Stimulated activated CD4-positive, alpha-beta T cell treated with anti-CD3 and anti-CD28 coated beads, Interleukin-12 subunit alpha, Interleukin-12 subunit beta, amount 100 ng/mL, for 24 hours (primary cell): ENCODE data around the gene HRH1.
"Not testable (repeated sequence)": the region's sequence is repeated elsewhere in the genome, so short reads cannot be mapped to it uniquely, and the experiment has no call there.

Source experiments
- DNase-seq, 2 experiments: peaks; one replicate each; pipeline ENCODE4 v3.0.0-alpha.2; 2020; ENCODE audit warnings: low read depth in 2 of 2

HRH1 gene

DNA sequence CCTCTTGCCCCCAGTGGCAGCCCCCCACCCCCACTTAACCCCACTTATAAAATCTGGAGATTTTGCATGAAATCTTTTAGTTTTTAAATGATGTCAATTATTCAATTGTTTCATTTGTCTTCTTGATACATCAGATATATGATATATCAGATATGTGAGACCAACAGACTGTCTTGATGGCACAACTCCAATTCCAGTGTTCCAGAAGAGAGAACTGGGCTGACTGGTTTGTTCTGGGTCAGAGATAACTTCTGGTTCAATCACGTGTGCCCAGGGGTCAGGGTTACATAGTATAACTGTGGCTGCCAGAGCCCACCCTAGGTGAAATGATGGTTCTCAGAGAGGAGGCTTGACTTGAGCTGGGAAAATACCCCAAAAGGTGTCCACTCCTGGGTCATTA, 85.5 kb downstream of the HRH1 start:
- no peak for DNase-seq

- peak; percentile 9 to 35 for DNase-seq
Observed at GRCh38 chr3:11240496-11240895, 86.2 kb downstream of the HRH1 start.

DNA sequence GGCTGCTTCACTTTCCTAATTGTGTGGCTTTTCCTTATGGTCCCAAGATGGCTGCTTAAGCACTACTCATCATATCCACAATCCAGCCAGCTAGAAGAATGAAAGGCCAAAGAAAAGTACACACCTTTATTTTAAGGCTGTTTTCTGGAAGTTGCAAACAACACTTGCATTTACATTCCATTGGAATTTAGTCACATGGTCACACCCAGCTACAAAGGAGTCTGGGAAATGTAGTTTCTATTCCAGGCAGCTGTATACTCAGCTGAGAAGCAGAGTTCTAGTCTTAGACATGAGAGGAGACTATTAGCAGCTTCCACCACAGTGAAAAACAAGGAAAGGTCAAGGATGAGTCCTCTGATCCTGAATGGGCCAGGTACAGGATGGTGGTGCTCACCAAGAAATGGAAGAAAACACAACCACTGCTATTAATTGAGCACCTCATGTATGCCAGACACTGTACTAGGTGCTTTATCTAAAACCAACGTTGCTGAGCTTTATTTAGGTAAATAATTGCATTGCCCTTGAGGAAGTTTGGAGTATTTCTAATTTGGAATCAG, 89.9 kb downstream of the HRH1 start:
- DNase-seq = no peak

DNA sequence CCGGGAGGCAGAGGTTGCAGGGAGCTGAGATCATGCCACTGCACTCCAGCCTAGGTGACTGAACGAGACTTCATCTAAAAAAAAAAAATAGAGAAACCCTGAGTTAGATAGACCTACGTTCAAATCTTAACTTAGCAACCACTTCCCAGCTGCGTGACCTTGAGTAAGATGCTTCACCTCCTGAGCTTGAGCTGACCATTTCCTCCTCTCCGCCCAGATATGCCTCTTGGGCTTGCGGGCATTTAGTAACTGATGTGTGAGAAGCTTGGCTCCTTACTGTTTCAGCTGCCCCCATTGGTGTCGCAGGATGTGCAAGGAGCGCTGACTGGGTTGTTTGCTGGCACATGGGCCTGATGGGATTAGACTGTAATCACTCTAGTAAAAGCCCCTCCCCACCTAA, 91.0 kb downstream of the HRH1 start:
- DNase-seq = no peak

DNA sequence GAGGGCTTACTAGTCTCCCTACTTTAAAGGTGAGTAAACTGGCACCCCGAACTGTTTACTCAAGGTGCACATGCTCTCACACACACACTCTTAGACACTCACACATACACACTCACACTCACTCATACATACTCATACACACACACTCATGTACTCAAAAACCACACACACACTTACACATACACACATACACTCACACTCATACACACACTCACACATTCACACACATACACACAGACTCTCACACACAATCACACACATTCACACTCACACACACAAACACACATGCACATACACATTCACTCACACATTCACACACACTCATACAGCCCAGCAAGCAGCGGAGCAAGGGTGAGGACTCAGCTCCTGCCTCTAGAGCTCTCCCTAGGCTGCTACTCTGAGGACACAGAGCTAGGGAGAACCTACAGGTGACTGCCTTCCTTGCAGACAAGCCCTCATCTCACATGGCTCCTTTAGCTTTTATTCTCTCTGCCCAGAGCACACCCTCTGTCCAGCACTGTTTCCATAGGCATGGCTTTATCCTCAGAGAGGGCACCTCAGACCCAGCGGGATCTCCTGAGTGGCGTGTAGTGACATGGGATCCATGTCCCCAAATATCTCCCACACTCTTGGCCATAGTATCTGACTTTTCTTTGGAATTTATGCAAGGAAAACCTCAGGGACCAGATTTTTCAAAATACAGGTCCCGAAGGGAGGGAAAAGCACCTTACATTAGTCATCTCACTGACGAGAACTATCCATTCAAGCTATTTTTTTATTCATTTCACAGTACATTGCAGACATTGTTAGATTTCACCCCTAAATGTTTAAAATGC, 91.8 kb downstream of the HRH1 start:
- no peak for DNase-seq

GRCh38 chr3:11246663-11246970, 92.3 kb downstream of the HRH1 start:
- DNase-seq = no peak

DNA sequence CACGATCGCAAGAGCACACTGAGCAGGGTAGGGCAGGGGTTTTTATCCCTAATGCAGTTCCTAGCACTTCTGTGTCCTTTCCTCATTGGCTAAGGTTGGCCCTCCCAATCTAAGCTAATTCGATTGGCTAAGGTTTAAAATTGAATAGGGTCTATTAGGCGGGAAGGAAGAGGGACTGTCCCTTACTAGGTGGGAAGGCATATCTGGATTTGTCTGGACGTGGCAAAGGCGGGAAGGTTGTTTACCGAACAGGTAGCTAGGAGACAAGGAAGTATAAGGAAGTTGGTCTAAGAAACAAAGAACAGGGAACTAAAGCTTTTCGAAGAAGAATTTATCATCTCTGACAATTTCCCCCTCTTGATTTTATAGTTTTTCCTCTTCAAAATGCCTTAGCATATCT, 93.1 kb downstream of the HRH1 start:
- no peak for DNase-seq

GRCh38 chr3:11248596-11248995, 94.3 kb downstream of the HRH1 start:
- no peak for DNase-seq

- no peak for DNase-seq
Observed at GRCh38 chr3:11250902-11251806, 96.9 kb downstream of the HRH1 start.

DNA sequence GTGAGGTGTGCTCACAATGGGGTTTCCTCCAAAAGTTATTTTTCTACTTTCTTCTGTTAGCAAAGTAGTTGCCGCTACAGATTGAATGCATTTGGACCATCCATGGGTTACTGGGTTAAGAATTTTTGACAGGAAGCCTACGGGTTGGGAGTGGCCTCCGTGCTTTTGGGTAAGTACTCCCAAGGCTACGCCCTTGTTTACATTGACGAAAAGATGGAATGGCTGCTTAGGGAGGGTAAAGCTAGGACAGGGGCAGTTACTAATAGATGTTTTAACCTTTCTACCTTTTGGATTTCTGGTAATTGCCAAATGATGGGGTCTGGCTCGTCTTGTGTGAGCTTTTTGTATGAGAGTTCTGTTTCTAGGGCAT, 97.5 kb downstream of the HRH1 start:
- DNase-seq = no peak

DNA sequence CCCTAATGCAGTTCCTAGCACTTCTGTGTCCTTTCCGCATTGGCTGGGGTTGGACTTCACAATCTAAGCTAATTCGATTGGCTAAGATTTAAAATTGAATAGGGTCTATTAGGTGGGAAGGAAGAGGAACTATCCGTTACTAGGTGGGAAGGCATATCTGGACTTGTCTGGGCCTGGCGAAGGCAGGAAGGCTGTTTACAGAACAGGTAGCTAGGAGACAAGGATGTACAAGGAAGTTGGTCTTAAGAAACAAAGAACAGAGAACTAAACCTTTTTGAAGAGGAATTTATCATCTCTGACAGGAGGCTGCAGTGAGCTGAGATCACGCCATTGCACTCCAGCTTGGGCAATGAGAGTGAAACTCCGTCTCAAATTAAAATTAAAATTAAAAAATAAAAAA, 100.6 kb downstream of the HRH1 start:
- no peak for DNase-seq

GRCh38 chr3:11255537-11255936, 101.2 kb downstream of the HRH1 start:
- not testable (repeated sequence) for DNase-seq

- no peak for DNase-seq
Observed at GRCh38 chr3:11258958-11259357, 104.7 kb downstream of the HRH1 start.

DNA sequence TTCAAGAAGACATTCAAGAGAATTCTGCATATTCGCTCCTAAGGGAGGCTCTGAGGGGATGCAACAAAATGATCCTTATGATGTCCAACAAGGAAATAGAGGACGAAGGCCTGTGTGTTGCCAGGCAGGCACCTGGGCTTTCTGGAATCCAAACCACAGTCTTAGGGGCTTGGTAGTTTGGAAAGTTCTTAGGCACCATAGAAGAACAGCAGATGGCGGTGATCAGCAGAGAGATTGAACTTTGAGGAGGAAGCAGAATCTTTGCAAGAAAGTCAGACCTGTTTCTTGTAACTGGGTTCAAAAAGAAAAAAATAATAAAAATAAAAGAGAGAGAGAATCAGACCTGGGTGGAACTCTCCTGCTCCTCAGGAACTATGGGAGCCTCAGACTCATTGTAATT, 106.2 kb downstream of the HRH1 start:
- no peak for DNase-seq

- DNase-seq = no peak
Observed at GRCh38 chr3:11269007-11269406, 114.7 kb downstream of the HRH1 start.

GRCh38 chr3:11271986-11272904, 118.0 kb downstream of the HRH1 start, which contains the start of gene ATG7:
ATG7 (plus strand) TSS chr3:11272397; CDS start chr3:11298696, 26,299 bp downstream.
- peak; percentile 93 to 96 for DNase-seq

DNA sequence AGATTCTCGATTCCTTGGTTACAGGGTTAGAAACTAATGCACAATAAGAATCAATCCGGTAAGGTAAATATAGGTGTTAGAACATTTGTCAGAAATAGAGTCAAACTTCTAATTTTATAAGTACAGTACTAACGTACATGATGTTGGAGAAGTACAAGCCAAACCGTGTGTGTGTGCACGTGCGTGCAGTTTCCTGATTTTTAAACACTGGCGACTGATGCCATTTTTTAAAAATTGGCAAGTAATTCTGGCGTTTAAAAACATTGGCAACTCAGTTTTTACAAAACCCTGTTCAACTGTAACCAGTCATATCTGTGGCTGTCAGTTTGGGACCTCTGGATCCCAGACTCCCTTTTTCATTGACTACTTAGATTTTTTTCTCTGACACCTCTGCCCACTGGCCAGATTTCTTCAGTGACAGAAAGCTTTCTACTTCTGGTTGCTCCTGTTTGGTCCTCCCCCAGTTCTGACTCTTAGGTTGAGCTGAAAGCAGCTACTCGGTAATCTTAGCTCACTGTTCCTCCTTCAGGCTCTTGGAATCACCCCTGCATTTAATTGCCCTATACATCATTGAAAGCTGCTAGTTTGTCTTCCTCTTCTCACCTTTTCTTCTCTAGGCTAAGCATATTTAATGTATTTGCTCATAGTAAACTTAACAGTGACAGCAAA, 118.7 kb downstream of the HRH1 start:
- DNase-seq = no peak

- no peak for DNase-seq
Observed at GRCh38 chr3:11273891-11274291, 119.6 kb downstream of the HRH1 start.

- DNase-seq = no peak
Observed at GRCh38 chr3:11274566-11275142, 120.4 kb downstream of the HRH1 start.

- no peak for DNase-seq
Observed at GRCh38 chr3:11275926-11276325, 121.6 kb downstream of the HRH1 start.

GRCh38 chr3:11276901-11277300, 122.6 kb downstream of the HRH1 start:
- DNase-seq = no peak
